Measurements from ENCODE around the gene MZF1.

Gene MZF1

GRCh38 chr19:58566989-58567388 is 6.1 kb downstream of the MZF1 start:
- no peak for TF ChIP-seq CTCF (IDR thresholded peaks at IDR 0.05; ENCODE audit: low read depth, low read length)
- DNase-seq (ENCODE audit: extremely low read depth, low read depth) = no peak

GRCh38 chr19:58563823-58564222 is 9.3 kb downstream of the MZF1 start:
- no peak for TF ChIP-seq CTCF (IDR thresholded peaks at IDR 0.05; ENCODE audit: low read depth, low read length)
- no peak for DNase-seq (ENCODE audit: extremely low read depth, low read depth)

- TF ChIP-seq CTCF (IDR thresholded peaks at IDR 0.05; ENCODE audit: low read depth, low read length) = no peak
- DNase-seq (ENCODE audit: extremely low read depth, low read depth) = no peak
Measured at GRCh38 chr19:58563034-58563573, 10.0 kb downstream of the MZF1 start.

- no peak for TF ChIP-seq CTCF (IDR thresholded peaks at IDR 0.05; ENCODE audit: low read depth, low read length)
- DNase-seq (ENCODE audit: extremely low read depth, low read depth) = no peak
Measured at GRCh38 chr19:58562122-58563033, 10.8 kb downstream of the MZF1 start.

GRCh38 chr19:58561373-58562121 is 11.6 kb downstream of the MZF1 start:
- no peak for DNase-seq (ENCODE audit: extremely low read depth, low read depth)
- no peak for TF ChIP-seq CTCF (IDR thresholded peaks at IDR 0.05; ENCODE audit: low read depth, low read length)

- TF ChIP-seq CTCF (IDR thresholded peaks at IDR 0.05; ENCODE audit: low read depth, low read length) = no peak
Measured at GRCh38 chr19:58560921-58561320, 12.2 kb downstream of the MZF1 start.

More at GRCh38 chr19:58560921-58561320, 12.2 kb downstream of the MZF1 start:
- DNase-seq (ENCODE audit: extremely low read depth, low read depth) = no peak

All from AG09319 (cell line).